ENCODE results near the gene GRID2. TPM values are rescaled to one million over a fixed set of nuclear protein-coding genes. Genes with fewer than 3 reads are reported as not detected.

The GRID2 gene
- total and polyA plus RNA-seq, 2 of the 4 experiments (the other 2 are of a cell fraction) = under 0.01 TPM; not detected in 1

GRCh38 chr4:93303440-93303839, 999.7 kb downstream of the GRID2 start:
- Histone ChIP-seq H3K4me3 (ENCODE audit: insufficient read depth, low read depth, low read length) (no peak overlapping the region), H3K9me3 (ENCODE audit: control insufficient read depth, insufficient read depth, low read length) (no peaks in the 10 kb centered on the region), H3K14ac (replicated peaks; ENCODE audit: low read depth, low read length) (no peak overlapping the region), H3K4me1 (ENCODE audit: control insufficient read depth, insufficient read depth, low read length) (no peaks in the 10 kb centered on the region), H2AFZ (replicated peaks; ENCODE audit: low read length, poor library complexity) (no peak overlapping the region), H4K20me1 (ENCODE audit: insufficient read depth, low read length) (no peaks in the 10 kb centered on the region), H3K27me3 (ENCODE audit: control insufficient read depth, insufficient read depth, low read length) (no peaks in the 10 kb centered on the region), H4K5ac (ENCODE audit: low read depth, low read length) (no peak overlapping the region), H3K27ac (ENCODE audit: insufficient read depth, low read length) (no peak overlapping the region), H3K9me1 (ENCODE audit: insufficient read depth, low read length) (no peaks in the 10 kb centered on the region), H4K91ac (ENCODE audit: insufficient read depth, low read depth, low read length) (no peak overlapping the region), H3K36me3 (ENCODE audit: control insufficient read depth, insufficient read depth, low read length) (no peaks in the 10 kb centered on the region), H3K56ac (ENCODE audit: extremely low read depth, insufficient read depth, low read length) (no peak overlapping the region), H2BK15ac (ENCODE audit: low read depth, low read length) (no peak overlapping the region), H2AK9ac (replicated peaks; ENCODE audit: low read depth, low read length, poor library complexity) (no peak overlapping the region), H3K9ac (ENCODE audit: low read depth, low read length) (no peak overlapping the region), H3K4me2 (ENCODE audit: low read depth, low read length) (no peak overlapping the region), H4K8ac (ENCODE audit: low read depth in 2 of 2, low read length in 2 of 2) (no peak overlapping the region), H2BK120ac (ENCODE audit: low read depth, low read length) (no peak overlapping the region), H3K23ac (ENCODE audit: low read depth, low read length) (no peak overlapping the region), H2BK20ac (ENCODE audit: low read depth, low read length) (no peak overlapping the region), H3K79me1 (ENCODE audit: low read depth in 1 of 2, low read length in 2 of 2) (no peaks in the 10 kb centered on the region), H3K18ac (ENCODE audit: low read depth, low read length) (no peak overlapping the region), H3K4ac (ENCODE audit: low read depth, low read length) (no peak overlapping the region), H2AK5ac (ENCODE audit: low read depth, low read length) (no peak overlapping the region), H2BK5ac (ENCODE audit: low read depth, low read length, poor library complexity, severe bottlenecking) (no peak overlapping the region)
- WGBS, 2 experiments (ENCODE audit: extremely low coverage in 2 of 2, insufficient read length in 1 of 2) = no CpG with 5 or more reads among the region's 2 CpGs
- DNase-seq (no peak), ATAC-seq (ENCODE audit: low read depth) (no peak)
- intact Hi-C loops (cut with micrococcal nuclease) = no loop called here
- in situ Hi-C loops (cut with MboI; ENCODE audit: low sequenced_read_pairs) = no loop called here
- BruUV-seq (replicated peaks) = no TSS peak
- TF ChIP-seq ELK1 (IDR thresholded peaks at IDR 0.05; ENCODE audit: borderline replicate concordance, low read depth, low read length) = no peak
- TF ChIP-seq RAD21 (IDR thresholded peaks at IDR 0.05; ENCODE audit: low read length) = no peak
- TF ChIP-seq MAFK (IDR thresholded peaks at IDR 0.05; ENCODE audit: low read depth, low read length) = no peak
- TF ChIP-seq SMC3 (IDR thresholded peaks at IDR 0.05; ENCODE audit: low read depth, low read length) = no peak
- TF ChIP-seq, protein P1, sequence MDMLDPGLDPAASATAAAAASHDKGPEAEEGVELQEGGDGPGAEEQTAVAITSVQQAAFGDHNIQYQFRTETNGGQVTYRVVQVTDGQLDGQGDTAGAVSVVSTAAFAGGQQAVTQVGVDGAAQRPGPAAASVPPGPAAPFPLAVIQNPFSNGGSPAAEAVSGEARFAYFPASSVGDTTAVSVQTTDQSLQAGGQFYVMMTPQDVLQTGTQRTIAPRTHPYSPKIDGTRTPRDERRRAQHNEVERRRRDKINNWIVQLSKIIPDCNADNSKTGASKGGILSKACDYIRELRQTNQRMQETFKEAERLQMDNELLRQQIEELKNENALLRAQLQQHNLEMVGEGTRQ (IDR thresholded peaks at IDR 0.05; ENCODE audit: low read depth, low read length) = no peak
- no peak for TF ChIP-seq MXI1 (IDR thresholded peaks at IDR 0.05; ENCODE audit: borderline replicate concordance, low read depth, low read length)
- no peak for TF ChIP-seq CHD1 (IDR thresholded peaks at IDR 0.05; ENCODE audit: low read depth, low read length)
- TF ChIP-seq RFX5 (IDR thresholded peaks at IDR 0.05; ENCODE audit: low read depth, low read length) = no peak
- no peak for TF ChIP-seq NFE2L2 (IDR thresholded peaks at IDR 0.05; ENCODE audit: low read depth, low read length)
- TF ChIP-seq, protein P2, sequence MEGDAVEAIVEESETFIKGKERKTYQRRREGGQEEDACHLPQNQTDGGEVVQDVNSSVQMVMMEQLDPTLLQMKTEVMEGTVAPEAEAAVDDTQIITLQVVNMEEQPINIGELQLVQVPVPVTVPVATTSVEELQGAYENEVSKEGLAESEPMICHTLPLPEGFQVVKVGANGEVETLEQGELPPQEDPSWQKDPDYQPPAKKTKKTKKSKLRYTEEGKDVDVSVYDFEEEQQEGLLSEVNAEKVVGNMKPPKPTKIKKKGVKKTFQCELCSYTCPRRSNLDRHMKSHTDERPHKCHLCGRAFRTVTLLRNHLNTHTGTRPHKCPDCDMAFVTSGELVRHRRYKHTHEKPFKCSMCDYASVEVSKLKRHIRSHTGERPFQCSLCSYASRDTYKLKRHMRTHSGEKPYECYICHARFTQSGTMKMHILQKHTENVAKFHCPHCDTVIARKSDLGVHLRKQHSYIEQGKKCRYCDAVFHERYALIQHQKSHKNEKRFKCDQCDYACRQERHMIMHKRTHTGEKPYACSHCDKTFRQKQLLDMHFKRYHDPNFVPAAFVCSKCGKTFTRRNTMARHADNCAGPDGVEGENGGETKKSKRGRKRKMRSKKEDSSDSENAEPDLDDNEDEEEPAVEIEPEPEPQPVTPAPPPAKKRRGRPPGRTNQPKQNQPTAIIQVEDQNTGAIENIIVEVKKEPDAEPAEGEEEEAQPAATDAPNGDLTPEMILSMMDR (conservative IDR thresholded peaks at IDR 0.05; ENCODE audit: low read depth, low read length) = no peak
- no peak for TF ChIP-seq FOS (IDR thresholded peaks at IDR 0.05; ENCODE audit: low read depth, low read length)
- TF ChIP-seq RCOR1 (IDR thresholded peaks at IDR 0.05; ENCODE audit: insufficient replicate concordance, low read length) = no peak
- TF ChIP-seq MAZ (IDR thresholded peaks at IDR 0.05; ENCODE audit: borderline replicate concordance, low read depth, low read length) = no peak
- TF ChIP-seq BHLHE40 (IDR thresholded peaks at IDR 0.05; ENCODE audit: low read depth, low read length) = no peak
- TF ChIP-seq POLR2A (IDR thresholded peaks at IDR 0.05; ENCODE audit: low read depth, low read length) = no peak
- TF ChIP-seq CEBPB (IDR thresholded peaks at IDR 0.05; ENCODE audit: low read depth, low read length) = no peak
- dilution Hi-C loops (cut with HindIII; ENCODE audit: low sequenced_read_pairs, unreplicated experiment) = no loop called here
- ChIA-PET POLR2A (ENCODE audit: unreplicated experiment) (no interaction called here), CTCF (no interaction called here)
